CD4-positive, alpha-beta T cell (primary cell): Measurements from ENCODE around the gene EPHX1. TPM values are rescaled to one million over a fixed set of nuclear protein-coding genes. Genes with fewer than 3 reads are reported as not detected.
A peak's percentile ranks its signal among the peaks of the same experiment; 100 is the strongest.

ENCODE experiments used
- ATAC-seq: fragments of 200-7000 bp; cut with Tn5 transposase; one replicate; pipeline ENCODE4 v1.10.0; 2022; ENCODE audit warnings: mild to moderate bottlenecking; ENCODE audit not compliant: poor library complexity
- CTCF ChIA-PET: fragments of 350-600 bp; sonication (Branson Sonifier 250); formaldehyde crosslinking; loops from one replicate; lab custom pipeline; 2021; ENCODE audit warnings: antibody characterized with exemption, inconsistent platforms; lab: Charles Lee
- POLR2A ChIA-PET: fragments of 350-600 bp; sonication (Branson Sonifier 250); formaldehyde crosslinking; loops from one replicate; lab custom pipeline; 2021; ENCODE audit warnings: antibody characterized with exemption, inconsistent platforms; lab: Charles Lee
- DNase-seq, 14 experiments: peaks; one replicate each; pipeline ENCODE4 v3.0.0-alpha.2; 2013 to 2020; ENCODE audit warnings: mixed read lengths in 2 of 14
- H3K27ac ChIP-seq, 2 donors: one replicate each; pipeline versions ENCODE4 v1.5.1 to v1.7.0; 2013; ENCODE audit warnings: low read length in 2 of 2, low read depth in 1 of 2, mild to moderate bottlenecking in 1 of 2
- H3K27me3 ChIP-seq, 2 experiments: 1 replicate in 1 of 2; 2 replicates in 1 of 2; pipeline versions ENCODE4 v1.6.1 to v1.7.0; 2013; ENCODE audit warnings: low read length in 2 of 2, control low read depth in 1 of 2, mild to moderate bottlenecking in 1 of 2, moderate library complexity in 1 of 2; ENCODE audit not compliant: insufficient read depth in 2 of 2, control insufficient read depth in 1 of 2
- H3K36me3 ChIP-seq: one replicate; pipeline ENCODE4 v1.6.1; 2013; ENCODE audit warnings: low read length, control low read depth; ENCODE audit not compliant: insufficient read depth
- H3K4me1 ChIP-seq: one replicate; pipeline ENCODE4 v1.6.1; 2013; ENCODE audit warnings: low read length, control low read depth; ENCODE audit not compliant: insufficient read depth
- H3K4me3 ChIP-seq: one replicate; pipeline ENCODE4 v1.5.1; 2013; ENCODE audit warnings: mild to moderate bottlenecking, low read length, moderate library complexity
- H3K9me3 ChIP-seq, 2 experiments: 1 replicate in 1 of 2; 2 replicates in 1 of 2; pipeline versions ENCODE4 v1.6.1 to v1.7.0; 2013; ENCODE audit warnings: low read length in 2 of 2, mild to moderate bottlenecking in 2 of 2, control low read depth in 1 of 2, moderate library complexity in 1 of 2; ENCODE audit not compliant: control insufficient read depth in 1 of 2, insufficient read depth in 1 of 2
- H3K27ac Mint-ChIP-seq: one replicate; pipeline ENCODE4 v1.8.0; 2020; ENCODE audit warnings: mixed read lengths
- H3K27me3 Mint-ChIP-seq: one replicate; pipeline ENCODE4 v1.8.0; 2021; ENCODE audit warnings: mixed read lengths
- H3K36me3 Mint-ChIP-seq: one replicate; pipeline ENCODE4 v1.8.0; 2021; ENCODE audit warnings: low read depth, mixed read lengths
- H3K4me1 Mint-ChIP-seq: one replicate; pipeline ENCODE4 v1.8.0; 2021; ENCODE audit warnings: low read depth, mixed read lengths
- H3K4me3 Mint-ChIP-seq: one replicate; pipeline ENCODE4 v1.8.0; 2020; ENCODE audit warnings: mild to moderate bottlenecking, mixed read lengths
- H3K9me3 Mint-ChIP-seq: one replicate; pipeline ENCODE4 v1.8.0; 2020; ENCODE audit warnings: mixed read lengths
- CTCF ChIP-seq: fragments of 200-600 bp; IDR thresholded peaks from one replicate; pipeline ENCODE4 v1.8.0; 2022; ENCODE audit warnings: antibody characterized with exemption, mild to moderate bottlenecking
- intact Hi-C, 2 experiments: fragments of 100-400 bp; cut with DNase I in 1 of 2; cut with micrococcal nuclease in 1 of 2; formaldehyde crosslinking; loops; one replicate each; pipeline versions ENCODE4 v1.15.1 to v1.9.0; 2023 to 2025; cut with DNase I, micrococcal nuclease
- total RNA-seq, 174 experiments: library from RNA in 2 of 174; stranded (reverse) in 2 of 174; gene quantifications; one replicate each; pipeline ENCODE4 v1.2.3 and lab custom pipeline; 2021 to 2026

Gene EPHX1
- total RNA-seq, 2 experiments from 2014 or later, result 0.34 to 0.47 TPM

DNA sequence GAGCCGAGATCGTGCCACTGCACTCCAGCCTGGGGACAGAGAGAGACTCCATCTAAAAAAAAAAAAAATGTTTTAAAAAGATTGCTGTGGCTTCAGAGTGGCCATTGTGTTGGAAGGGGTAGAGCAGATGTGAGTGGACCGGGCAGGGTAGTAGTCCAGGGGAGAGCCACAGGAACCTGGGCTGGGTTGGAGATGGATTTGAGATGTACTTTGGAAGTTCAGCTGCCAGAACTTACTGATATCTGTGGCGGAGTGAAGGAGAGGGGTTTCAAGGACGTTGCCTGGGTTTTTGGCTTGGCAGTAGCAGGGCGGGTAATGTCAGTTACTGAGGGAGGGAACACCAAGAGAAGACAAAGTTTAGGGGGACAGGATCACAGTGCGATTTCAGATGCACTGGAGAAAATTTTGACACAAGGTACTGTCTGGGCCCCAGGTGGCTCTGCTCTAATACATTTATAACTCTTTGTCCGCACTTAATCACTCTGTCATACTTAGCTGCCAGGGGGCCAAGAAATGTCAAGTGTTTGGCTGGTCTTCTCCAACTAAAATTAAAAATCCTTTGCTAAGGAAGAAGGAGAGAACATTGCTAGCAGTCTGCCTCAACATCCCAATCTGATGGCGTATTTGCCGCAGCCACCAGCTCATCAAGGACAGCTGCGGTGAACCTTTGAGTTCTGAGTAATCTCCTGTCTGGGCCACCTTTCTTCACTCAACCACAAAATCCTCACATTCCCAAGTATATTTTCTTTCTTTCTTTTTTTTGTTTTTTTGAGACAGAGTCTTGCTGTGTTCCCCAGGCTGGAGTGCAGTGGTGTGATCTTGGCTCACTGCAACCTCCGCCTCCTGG is 9.6 kb downstream of the EPHX1 start:
- H3K4me1 Mint-ChIP-seq, result no peaks in the 10 kb centered on the region
- no peaks in the 10 kb centered on the region for H3K27me3 Mint-ChIP-seq
- ChIA-PET CTCF (no interaction called here), POLR2A (no interaction called here)
- no peaks in the 10 kb centered on the region for H3K9me3 Mint-ChIP-seq
- ATAC-seq (no peak), DNase-seq (no peak)
- Histone ChIP-seq H3K4me1 (no peaks in the 10 kb centered on the region), H3K9me3 (no peaks in the 10 kb centered on the region), H3K27me3 (no peaks in the 10 kb centered on the region), H3K36me3 (no peaks in the 10 kb centered on the region), H3K27ac (no peak overlapping the region), H3K4me3 (no peak overlapping the region)
- no peak for TF ChIP-seq CTCF
- no peak overlapping the region for H3K4me3 Mint-ChIP-seq
- intact Hi-C loops, result no loop called here
- H3K27ac Mint-ChIP-seq, result no peak overlapping the region
- H3K36me3 Mint-ChIP-seq, result no peaks in the 10 kb centered on the region

DNA sequence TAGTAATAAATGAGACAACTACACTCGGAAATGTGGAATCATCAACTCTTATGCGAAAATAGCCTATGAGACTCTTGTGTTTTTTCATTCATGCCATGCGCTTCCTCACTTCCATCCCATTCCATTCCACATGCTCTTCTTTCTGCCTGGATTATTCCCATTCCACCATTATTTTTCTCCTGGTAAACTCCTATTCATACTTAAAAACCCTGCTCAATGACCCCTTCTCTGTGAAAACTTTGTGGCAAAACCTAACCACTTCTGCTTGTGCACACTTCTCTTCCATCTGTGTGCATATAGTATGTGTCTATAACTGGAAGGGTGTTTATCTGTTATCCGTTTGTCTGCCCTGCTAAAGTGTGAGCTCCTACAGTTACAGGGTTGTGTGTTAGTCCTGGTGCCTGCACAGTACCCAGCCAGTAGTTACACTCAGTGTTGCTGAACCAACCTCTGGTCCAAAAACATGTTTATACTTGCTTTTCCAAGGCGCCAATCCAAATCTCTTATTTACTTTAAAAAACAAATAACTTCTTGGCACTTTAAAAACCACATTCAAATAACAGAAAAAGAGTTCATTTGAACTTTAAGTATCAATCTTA is 10.7 kb downstream of the EPHX1 start:
- Histone ChIP-seq H3K4me3 (no peak overlapping the region), H3K27ac (no peak overlapping the region), H3K4me1 (no peaks in the 10 kb centered on the region), H3K27me3 (no peaks in the 10 kb centered on the region), H3K36me3 (no peaks in the 10 kb centered on the region), H3K9me3 (no peaks in the 10 kb centered on the region)
- H3K27me3 Mint-ChIP-seq, result no peaks in the 10 kb centered on the region
- H3K9me3 Mint-ChIP-seq, result no peaks in the 10 kb centered on the region
- intact Hi-C loops, result no loop called here
- no peak overlapping the region for H3K27ac Mint-ChIP-seq
- no peaks in the 10 kb centered on the region for H3K4me1 Mint-ChIP-seq
- DNase-seq (no peak), ATAC-seq (no peak)
- CTCF ChIA-PET, result no interaction called here
- no peaks in the 10 kb centered on the region for H3K36me3 Mint-ChIP-seq
- POLR2A ChIA-PET, result no interaction called here
- no peak for TF ChIP-seq CTCF
- no peak overlapping the region for H3K4me3 Mint-ChIP-seq

- Mint-ChIP-seq H3K4me1 (no peaks in the 10 kb centered on the region), H3K36me3 (no peaks in the 10 kb centered on the region), H3K27me3 (no peaks in the 10 kb centered on the region), H3K9me3 (no peaks in the 10 kb centered on the region), H3K27ac (no peak overlapping the region), H3K4me3 (no peak overlapping the region)
- no peaks in the 10 kb centered on the region for H3K27me3 ChIP-seq
- intact Hi-C loops, result no loop called here
- H3K9me3 ChIP-seq, result no peaks in the 10 kb centered on the region
- ChIA-PET POLR2A (no interaction called here), CTCF (no interaction called here)
- no peaks in the 10 kb centered on the region for H3K4me1 ChIP-seq
- ATAC-seq (no peak), DNase-seq (peak in 1 of 14 experiments; percentile 6)
- no peaks in the 10 kb centered on the region for H3K36me3 ChIP-seq
- no peak for TF ChIP-seq CTCF
- H3K27ac ChIP-seq, result no peak overlapping the region
- H3K4me3 ChIP-seq, result no peak overlapping the region
Measured at GRCh38 chr1:225822655-225823403, 12.9 kb downstream of the EPHX1 start.
